NCI-H2227 treated with DMSO at 0.1 percent for 48 hours (cell line): ENCODE measurements around the gene RXRA.

ENCODE experiments used
- DNase-seq: peaks from one replicate; lab custom pipeline; 2025; lab: John Stamatoyannopoulos, UW

Gene RXRA

GRCh38 chr9:134384811-134385479 is 58.7 kb downstream of the RXRA start:
- DNase-seq: no peak

DNA sequence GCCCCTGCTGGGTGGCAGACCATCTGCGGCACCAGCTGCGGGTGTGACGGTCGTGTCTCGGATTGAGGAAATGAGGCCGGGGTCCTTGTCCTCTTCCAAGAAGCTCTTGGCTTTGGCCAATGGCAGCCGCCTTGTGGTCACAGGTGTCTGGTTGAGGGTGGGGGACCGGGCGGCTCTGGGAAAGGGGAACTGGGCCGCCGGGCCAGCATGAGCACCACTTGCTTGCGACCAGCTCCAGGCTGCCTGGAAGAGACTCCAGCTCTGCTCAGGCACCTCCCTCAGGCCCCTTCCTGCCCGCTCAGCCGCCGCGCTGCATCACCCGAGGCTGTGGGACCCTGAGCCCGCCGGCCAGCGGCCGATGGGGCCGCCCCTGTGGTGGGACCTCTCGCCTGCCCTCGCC is 59.7 kb downstream of the RXRA start:
- DNase-seq: no peak

- DNase-seq: no peak
Measured at GRCh38 chr9:134386951-134387831, 60.9 kb downstream of the RXRA start.

GRCh38 chr9:134388289-134388808 is 62.1 kb downstream of the RXRA start:
- no peak for DNase-seq

DNA sequence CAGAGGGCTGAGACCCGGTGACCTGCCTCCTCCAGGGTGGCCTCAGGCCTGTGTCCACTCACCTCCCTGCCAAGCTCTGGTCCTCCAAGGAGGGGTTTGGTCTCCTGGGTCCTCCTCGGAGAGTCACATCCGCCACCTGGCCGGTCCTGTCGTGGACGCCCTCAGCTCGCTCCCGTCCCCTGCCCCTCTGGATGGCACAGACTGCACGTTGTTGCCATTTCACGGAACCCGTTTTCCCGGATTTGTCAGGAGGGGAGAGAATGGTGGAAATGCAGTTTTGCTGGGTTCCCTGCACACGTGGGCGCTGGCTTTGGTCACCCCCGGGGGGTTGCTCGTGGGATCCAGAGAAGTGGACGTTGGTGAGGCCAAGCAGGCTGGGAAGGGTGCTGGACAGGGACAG is 62.7 kb downstream of the RXRA start:
- DNase-seq: no peak

GRCh38 chr9:134389642-134390041 is 63.4 kb downstream of the RXRA start:
- no peak for DNase-seq

DNA sequence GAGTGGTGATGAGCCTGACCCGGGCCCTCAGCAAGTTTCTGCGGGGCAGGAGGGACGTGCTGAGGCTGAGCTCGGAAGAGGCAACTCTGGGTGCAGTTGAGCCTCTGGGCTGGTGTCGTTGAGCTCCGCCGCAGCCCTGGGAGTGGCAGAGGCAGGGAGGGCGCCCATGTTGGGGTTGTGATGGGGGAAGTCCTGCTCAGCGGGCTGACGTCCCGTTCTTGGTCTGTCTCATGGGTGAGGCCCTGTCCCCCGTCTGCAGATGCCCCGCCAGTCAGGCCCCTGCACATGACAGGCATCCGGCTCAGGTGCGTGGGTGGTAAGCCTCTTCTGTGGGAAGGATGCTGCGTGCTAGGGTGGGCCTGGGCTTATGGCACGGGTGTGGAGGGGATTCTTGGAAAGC is 64.3 kb downstream of the RXRA start:
- no peak for DNase-seq

- DNase-seq: no peak
Measured at GRCh38 chr9:134390947-134391318, 64.7 kb downstream of the RXRA start.

GRCh38 chr9:134391319-134392231 is 65.3 kb downstream of the RXRA start:
- DNase-seq: no peak

DNA sequence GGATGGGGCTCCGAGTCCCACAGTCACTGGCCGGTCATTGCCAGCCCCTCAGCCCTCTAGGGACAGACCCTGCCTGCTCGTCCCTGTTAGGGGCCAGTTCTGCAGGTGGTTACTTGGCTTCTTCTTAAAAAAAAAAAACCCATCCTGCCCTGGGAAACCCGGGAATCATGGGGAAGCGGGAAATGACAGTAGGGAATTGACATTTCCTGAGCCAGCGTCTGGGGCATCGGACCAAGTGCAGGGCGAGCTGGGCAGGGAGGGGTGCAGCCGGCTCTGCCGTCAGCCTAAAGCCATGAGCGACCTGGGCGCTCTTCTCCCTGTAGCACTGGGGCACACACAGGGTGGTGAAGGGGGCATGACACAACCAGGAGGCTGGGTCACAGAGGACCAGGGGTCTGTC is 66.6 kb downstream of the RXRA start:
- DNase-seq: no peak

GRCh38 chr9:134393582-134394280 is 67.5 kb downstream of the RXRA start:
- DNase-seq: no peak

DNA sequence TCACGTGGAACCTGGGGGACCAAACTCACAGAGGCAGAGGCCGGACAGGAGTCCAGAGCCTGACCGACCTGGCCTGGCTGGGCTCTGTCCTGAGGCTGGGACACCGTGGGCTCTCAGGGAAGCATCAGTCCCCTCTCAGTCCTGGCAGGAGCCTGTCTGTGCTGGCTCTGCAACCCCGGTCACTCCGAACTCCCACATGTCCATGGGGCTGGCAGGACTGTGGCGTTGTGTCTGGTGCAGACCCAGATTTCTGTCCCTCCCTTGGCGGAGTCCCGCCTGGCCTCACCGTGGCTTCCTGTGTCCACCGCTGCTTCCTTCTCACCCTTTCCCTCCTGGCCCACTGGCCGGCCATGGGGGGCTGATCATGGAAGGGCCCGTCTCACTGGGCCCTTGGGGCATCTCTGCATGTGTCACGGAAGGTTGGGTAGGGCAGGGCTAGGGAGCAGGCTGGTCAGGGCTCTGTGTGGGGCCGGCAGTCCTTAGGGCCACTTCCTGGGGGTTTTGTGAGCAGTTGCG is 68.8 kb downstream of the RXRA start:
- DNase-seq: no peak

DNA sequence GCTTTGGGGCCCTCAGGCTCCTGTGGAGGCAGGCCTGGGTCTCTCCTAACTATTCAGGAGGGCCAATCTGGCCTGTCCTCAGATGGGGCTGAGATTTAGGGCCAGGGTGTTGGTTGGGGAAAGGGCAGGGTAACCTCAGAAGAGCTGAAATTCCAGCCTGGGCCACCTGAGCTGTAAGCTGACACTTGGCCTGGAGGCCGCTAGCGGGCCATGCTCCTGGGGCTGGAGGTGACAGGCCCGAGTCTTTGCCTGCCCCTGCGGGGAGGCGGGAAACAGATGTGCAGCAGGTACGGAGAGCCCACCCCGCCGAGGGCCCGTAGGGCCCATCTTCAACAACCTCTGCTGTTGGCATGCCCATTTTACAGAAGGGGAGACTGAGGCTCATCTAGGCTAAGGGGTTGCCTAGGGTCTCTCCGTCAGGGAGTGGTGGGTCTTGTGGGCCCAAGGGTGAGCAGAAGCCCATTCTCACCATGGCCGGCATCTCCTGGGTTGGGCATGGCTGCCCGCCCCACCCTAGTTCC is 69.5 kb downstream of the RXRA start:
- no peak for DNase-seq

DNA sequence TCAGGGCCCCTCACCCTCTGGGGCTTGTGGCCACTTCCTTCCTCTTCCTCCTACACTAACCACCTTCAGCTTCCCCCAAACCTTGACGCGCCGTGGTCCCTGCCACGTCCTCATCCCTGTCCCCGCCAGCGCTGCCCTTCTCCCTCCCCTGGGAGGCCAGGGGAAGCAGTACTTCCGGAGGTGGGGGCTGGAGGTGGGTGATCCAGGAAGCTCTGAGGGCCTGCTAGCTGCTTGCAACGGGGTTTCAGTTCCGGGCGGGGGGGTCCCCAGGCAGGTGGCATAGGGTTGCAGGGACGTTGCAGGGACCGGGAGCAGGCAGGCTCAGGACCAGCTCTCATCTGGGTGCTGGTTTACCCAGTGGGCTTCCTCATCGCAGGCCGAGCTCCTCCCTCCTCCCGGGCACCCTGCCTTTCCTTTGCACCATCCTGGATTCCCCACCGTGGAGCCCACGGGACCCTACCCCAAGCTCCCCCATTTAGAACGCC is 70.0 kb downstream of the RXRA start:
- no peak for DNase-seq

- no peak for DNase-seq
Measured at GRCh38 chr9:134396825-134397224, 70.6 kb downstream of the RXRA start.

DNA sequence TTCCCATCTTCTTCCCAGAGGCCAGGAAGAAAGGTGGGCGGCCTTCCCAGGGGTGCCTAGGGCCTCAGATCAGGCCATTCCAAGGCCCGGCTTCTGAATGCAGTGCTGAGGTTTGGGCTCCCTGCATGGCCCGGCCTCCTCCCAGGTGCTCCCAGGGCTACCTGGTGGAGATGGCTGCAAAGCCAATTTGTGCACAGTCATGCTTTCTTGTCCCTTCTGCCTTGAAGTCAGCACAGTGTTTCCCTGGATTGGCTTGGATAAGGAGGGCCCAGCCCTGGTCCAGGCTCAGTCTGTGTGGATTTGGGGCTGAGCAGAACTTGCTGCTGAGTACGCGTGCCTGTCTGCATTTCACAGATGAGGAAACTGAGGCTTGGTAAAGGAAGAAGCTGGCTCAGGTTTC is 72.5 kb downstream of the RXRA start:
- DNase-seq: no peak

DNA sequence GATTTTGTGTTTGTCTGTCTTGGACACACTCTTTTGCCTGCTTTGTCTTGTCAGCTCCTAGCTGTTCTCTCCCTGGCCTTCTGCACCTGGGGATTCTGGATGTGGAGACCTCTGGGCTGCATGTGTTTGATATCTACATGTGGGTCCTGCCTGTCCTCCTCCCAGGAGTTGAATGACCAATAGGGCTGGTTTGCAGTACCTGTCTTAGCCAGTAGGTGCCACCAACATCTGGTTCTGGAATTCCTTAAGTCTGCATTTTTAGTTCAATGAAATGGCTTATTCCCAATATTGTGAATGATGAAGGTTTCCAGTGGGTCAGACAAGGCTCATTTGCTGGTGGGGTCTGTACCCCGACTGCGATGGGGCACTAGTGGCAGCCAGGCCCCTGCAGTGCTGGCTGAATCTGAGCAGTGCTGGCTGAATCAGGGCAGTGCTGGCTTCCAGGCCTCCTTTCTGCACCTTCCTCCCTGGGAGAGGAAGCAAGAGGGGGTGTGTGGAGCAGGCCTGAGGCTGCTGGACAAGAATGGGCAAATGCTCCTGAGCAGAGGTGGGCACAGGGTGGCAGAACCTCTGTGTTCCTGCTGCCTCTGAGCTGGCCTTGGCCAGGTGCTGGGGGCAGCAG is 73.3 kb downstream of the RXRA start:
- DNase-seq: no peak

DNA sequence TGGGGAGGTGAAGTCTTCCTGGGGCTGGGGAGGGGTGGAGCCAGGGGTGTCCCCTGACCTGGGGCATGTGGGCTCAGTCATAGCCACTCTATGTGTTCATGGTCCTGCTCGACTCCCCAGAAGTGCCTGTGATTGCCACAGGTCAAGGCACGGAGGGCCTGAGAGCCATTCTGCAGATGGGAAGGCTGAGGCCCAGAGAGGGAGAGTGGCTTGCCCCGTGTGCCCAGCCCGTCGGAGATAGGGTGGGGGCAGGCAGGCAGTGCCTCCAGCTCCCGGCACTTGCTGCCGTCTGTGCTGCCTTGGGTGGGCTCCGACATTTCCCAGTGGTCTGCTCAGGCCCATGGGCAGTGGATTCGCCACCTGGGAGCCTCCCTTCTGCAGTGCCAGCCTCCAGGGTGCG is 74.0 kb downstream of the RXRA start:
- DNase-seq: no peak

- no peak for DNase-seq
Measured at GRCh38 chr9:134401391-134401790, 75.1 kb downstream of the RXRA start.

DNA sequence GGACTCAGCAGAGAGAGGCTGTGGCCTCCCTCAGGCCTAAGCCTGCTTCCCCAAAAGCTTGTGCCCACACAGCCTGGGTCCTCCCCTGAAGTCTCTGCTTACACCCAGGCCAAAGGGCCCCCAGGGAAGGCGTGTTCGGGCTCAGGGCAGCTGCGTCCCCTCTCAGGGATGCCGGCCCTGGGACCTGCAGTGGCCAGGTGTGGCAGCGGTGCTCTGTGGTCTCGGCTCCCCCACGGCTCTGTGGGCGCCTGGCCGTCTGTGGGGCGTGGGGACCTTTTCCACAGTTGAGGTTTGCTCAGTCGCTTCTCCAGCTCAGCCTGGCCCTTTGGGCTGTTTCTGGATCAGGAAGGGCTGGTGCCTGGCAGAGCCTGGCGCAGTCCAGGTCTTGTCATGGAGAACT is 75.9 kb downstream of the RXRA start:
- no peak for DNase-seq

DNA sequence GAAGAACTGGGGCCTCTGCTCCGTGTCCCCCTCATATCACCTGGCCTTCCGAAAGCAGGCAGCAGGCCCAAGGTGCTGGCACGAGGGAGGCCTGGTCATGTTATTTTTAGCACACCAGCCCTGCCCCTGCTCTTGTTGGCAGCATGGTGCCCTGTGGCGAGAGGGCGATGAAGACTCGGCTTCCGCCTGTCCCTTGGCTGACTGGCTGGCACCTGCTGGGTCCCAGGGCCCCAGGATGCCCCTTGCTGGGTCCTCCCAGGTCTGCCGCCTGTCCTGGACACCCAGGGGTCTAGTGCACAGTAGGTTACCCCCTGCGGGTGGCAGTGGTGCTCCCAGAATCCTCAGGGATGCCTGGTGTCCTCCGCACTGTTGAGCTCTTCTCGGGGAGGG is 77.0 kb downstream of the RXRA start:
- DNase-seq: no peak
